ENCODE results near the gene ETS2. TPM values are rescaled to one million over a fixed set of nuclear protein-coding genes. Genes with fewer than 3 reads are reported as not detected.

The ETS2 gene
- total RNA-seq, 2 experiments from 2014 or later: 28.1 to 29.7 TPM

- DNase-seq (no peak), ATAC-seq (no peak)
- H3K27ac Mint-ChIP-seq: peak overlapping the region; percentile 77
- TF ChIP-seq CTCF (IDR thresholded peaks at IDR 0.05): no peak
- H3K27me3 Mint-ChIP-seq: no peaks in the 10 kb centered on the region
- ChIA-PET CTCF (interaction anchor here (1.3 kb wide), 2 partner anchors 11 to 307 kb away, joined by 5 to 6 read pairs; no protein-coding TSS in a partner anchor), POLR2A (interaction anchor here (1.0 kb wide), 1 partner anchor 51 kb away, joined by 3 read pairs; no protein-coding TSS in a partner anchor)
- H3K36me3 Mint-ChIP-seq (ENCODE audit: low read depth): no peaks in the 10 kb centered on the region
- peaks cover 16% of the 10 kb centered on the region for H3K4me1 Mint-ChIP-seq (ENCODE audit: low read depth)
- no peak overlapping the region for H3K4me3 Mint-ChIP-seq
- peaks cover 2% of the 10 kb centered on the region for H3K9me3 Mint-ChIP-seq
- intact Hi-C loops (cut with micrococcal nuclease): no loop called here
These were observed 25.2 kb downstream of the ETS2 start for GRCh38 chr21:38830671-38831525.

- POLR2A ChIA-PET: interaction anchor here (0.9 to 1.0 kb wide), 2 partner anchors 19 to 51 kb away, joined by 3 read pairs; no protein-coding TSS in a partner anchor
- Mint-ChIP-seq H3K36me3 (ENCODE audit: low read depth) (no peaks in the 10 kb centered on the region), H3K27me3 (no peaks in the 10 kb centered on the region), H3K4me1 (ENCODE audit: low read depth) (peaks cover 16% of the 10 kb centered on the region), H3K9me3 (no peaks in the 10 kb centered on the region), H3K4me3 (no peak overlapping the region), H3K27ac (peak overlapping the region; percentile 57)
- ATAC-seq (peak; percentile 96), DNase-seq (peak; percentile 78)
- no peak for TF ChIP-seq CTCF (IDR thresholded peaks at IDR 0.05)
- intact Hi-C loops (cut with micrococcal nuclease): no loop called here
- CTCF ChIA-PET: interaction anchor here (0.8 to 1.3 kb wide), 4 partner anchors 10 to 306 kb away, joined by 3 to 6 read pairs (median 4); no protein-coding TSS in a partner anchor
These were observed 26.1 kb downstream of the ETS2 start for GRCh38 chr21:38831526-38832467.

- DNase-seq (no peak), ATAC-seq (no peak)
- Mint-ChIP-seq H3K27me3 (no peaks in the 10 kb centered on the region), H3K27ac (no peak overlapping the region), H3K4me3 (no peak overlapping the region), H3K4me1 (ENCODE audit: low read depth) (peaks cover 16% of the 10 kb centered on the region), H3K9me3 (no peaks in the 10 kb centered on the region), H3K36me3 (ENCODE audit: low read depth) (no peaks in the 10 kb centered on the region)
- CTCF ChIA-PET: interaction anchor here (1.3 kb wide), 1 partner anchor 10 kb away, joined by 5 read pairs; no protein-coding TSS in a partner anchor
- no peak for TF ChIP-seq CTCF (IDR thresholded peaks at IDR 0.05)
- intact Hi-C loops (cut with micrococcal nuclease): no loop called here
- POLR2A ChIA-PET: no interaction called here
These were observed 26.9 kb downstream of the ETS2 start for GRCh38 chr21:38832664-38833063.

- ChIA-PET POLR2A (no interaction called here), CTCF (no interaction called here)
- no peaks in the 10 kb centered on the region for H3K27me3 Mint-ChIP-seq
- no peaks in the 10 kb centered on the region for H3K36me3 Mint-ChIP-seq (ENCODE audit: low read depth)
- H3K27ac Mint-ChIP-seq: no peak overlapping the region
- no peaks in the 10 kb centered on the region for H3K9me3 Mint-ChIP-seq
- ATAC-seq (no peak), DNase-seq (no peak)
- intact Hi-C loops (cut with micrococcal nuclease): no loop called here
- peaks cover 18% of the 10 kb centered on the region for H3K4me1 Mint-ChIP-seq (ENCODE audit: low read depth)
- TF ChIP-seq CTCF (IDR thresholded peaks at IDR 0.05): no peak
- H3K4me3 Mint-ChIP-seq: no peak overlapping the region
These were observed 27.4 kb downstream of the ETS2 start for GRCh38 chr21:38833117-38833516.

Data from activated CD8-positive, alpha-beta T cell treated with anti-CD3 and anti-CD28 coated beads for 36 hours (primary cell).